GM12865 (cell line): ENCODE data around the gene ADCY3.

Source experiments
- DNase-seq: peaks from one replicate; pipeline ENCODE4 v3.0.0; 2010; ENCODE audit warnings: low read depth
- H3K4me3 ChIP-seq: 2 replicates; pipeline ENCODE4 v1.5.1; 2011; ENCODE audit warnings: mild to moderate bottlenecking, low read depth, low read length, control low read depth
- CTCF ChIP-seq: IDR thresholded peaks from 2 replicates; pipeline ENCODE4 v1.5.1; 2011; ENCODE audit warnings: low read length, control low read depth, low read depth, inconsistent platforms; ENCODE audit not compliant: insufficient read depth; ENCODE audit errors: missing control alignments

Gene ADCY3

DNA sequence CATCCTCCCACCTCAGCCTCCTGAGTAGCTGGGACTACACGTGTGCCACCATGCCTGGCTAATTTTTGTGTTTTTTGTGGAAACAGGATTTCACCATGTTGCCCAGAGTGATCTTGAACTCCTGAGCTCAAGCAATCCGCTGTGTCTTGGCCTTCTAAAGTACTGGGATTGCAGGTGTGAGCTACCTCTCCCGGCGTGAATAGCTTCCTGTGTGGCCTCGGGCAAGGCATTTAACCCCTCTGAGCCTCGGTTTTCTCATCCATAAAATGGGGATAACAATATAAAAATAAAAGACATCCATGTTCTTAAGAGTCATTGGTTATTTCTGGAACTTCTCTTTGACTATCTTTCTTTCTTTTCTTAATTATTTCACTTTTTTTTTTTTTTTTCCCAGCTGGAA is 19.3 kb upstream of the ADCY3 start:
- TF ChIP-seq CTCF = no peak
- H3K4me3 ChIP-seq = no peak overlapping the region
- DNase-seq = no peak

GRCh38 chr2:24937236-24937635 is 17.2 kb upstream of the ADCY3 start:
- no peak overlapping the region for H3K4me3 ChIP-seq
- no peak for DNase-seq
- TF ChIP-seq CTCF = no peak

DNA sequence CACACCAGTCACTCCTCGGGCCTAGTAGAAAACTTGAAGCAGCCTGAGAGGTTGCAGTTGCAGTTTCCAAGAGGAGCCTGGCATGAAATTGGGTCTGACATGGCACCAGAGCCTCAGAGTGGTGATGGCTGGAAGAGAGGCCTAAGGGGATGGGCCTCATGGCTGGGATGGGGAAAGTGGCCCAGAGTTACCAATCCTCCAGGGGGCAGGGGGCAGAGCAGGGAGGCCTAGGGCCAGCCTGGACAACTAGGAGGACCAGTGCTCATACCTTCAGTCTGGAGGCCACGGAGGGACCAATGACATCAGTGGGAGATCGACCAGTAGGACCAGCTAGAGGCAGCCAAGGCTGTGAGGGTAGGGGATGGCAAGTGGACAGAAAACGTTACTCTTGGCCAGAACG is 15.1 kb upstream of the ADCY3 start:
- no peak overlapping the region for H3K4me3 ChIP-seq
- no peak for DNase-seq
- no peak for TF ChIP-seq CTCF

- DNase-seq = no peak
- no peak for TF ChIP-seq CTCF
- no peak overlapping the region for H3K4me3 ChIP-seq
Observed at GRCh38 chr2:24932715-24933114, 12.7 kb upstream of the ADCY3 start.

DNA sequence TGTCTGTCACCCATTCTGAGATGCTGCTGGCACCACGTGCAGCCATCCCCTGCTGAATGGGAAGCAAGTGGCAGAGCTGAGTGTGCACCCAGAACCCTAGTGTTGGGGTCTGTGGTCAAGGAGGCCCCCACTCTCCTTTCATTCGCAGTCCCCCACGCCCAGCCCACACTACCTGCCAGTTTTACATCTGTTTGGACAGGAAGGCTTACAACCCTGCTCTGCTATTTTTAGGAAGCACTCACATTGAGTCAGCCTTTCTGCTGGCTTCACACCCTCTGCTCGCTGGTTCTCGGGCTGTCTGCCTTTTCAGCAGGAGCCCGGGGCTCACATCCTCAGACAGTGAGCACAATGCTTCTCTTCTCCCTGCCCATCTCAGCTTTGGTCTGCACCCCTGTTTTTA is 10.7 kb upstream of the ADCY3 start:
- H3K4me3 ChIP-seq = no peak overlapping the region
- TF ChIP-seq CTCF = no peak
- DNase-seq = peak; percentile 72

- TF ChIP-seq CTCF = no peak
Observed at GRCh38 chr2:24929230-24929629, 9.2 kb upstream of the ADCY3 start.

DNA sequence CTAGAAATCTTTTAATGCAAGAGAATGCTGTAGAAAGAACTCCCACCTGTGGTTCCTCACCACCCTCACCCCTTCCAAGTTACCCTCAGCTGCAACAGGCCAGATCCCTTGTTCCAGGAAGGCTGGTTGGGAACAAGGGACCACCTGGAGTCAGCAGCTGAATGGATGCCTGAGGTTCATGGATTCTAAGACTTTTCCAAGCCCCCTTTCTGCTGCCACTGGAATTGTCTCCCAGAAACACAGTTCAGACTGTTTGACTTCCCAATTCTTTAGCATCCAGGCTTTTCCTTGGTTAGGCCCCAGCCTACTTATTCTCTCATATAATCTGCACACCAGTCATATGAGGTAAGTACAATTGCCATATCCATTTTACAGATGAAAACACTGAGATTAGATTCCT is 8.0 kb upstream of the ADCY3 start:
- TF ChIP-seq CTCF = no peak
- no peak for DNase-seq
- H3K4me3 ChIP-seq = no peak overlapping the region

More at GRCh38 chr2:24929230-24929629, 9.2 kb upstream of the ADCY3 start:
- DNase-seq = no peak
- no peak overlapping the region for H3K4me3 ChIP-seq
